DND-41 (cell line): Measurements from ENCODE around the gene FBXW5.

Experiments
- ATAC-seq: fragments of 200-7000 bp; cut with Tn5 transposase; 3 replicates; pipeline ENCODE4 v1.9.1; 2021; ENCODE audit warnings: low read depth; ENCODE audit not compliant: insufficient read depth
- DNase-seq: peaks from one replicate; pipeline ENCODE4 v3.0.0-alpha.2; 2020
- H2AFZ ChIP-seq: 2 replicates; pipeline ENCODE4 v1.6.0; 2012; ENCODE audit warnings: low read depth, low read length
- H3K27ac ChIP-seq: 2 replicates; pipeline ENCODE4 v1.5.1; 2012; ENCODE audit warnings: low read length, inconsistent platforms
- H3K27me3 ChIP-seq: fragments of 200-600 bp; sonication (generic); 2 replicates; pipeline ENCODE4 v1.6.0; 2012; ENCODE audit warnings: low read length, mild to moderate bottlenecking, inconsistent platforms; ENCODE audit not compliant: insufficient read depth, poor library complexity
- H3K36me3 ChIP-seq: 2 replicates; pipeline ENCODE4 v1.5.1; 2012; ENCODE audit warnings: low read length, inconsistent platforms; ENCODE audit not compliant: insufficient read depth
- H3K4me1 ChIP-seq: 2 replicates; pipeline ENCODE4 v1.5.1; 2012; ENCODE audit warnings: mild to moderate bottlenecking, low read length; ENCODE audit not compliant: insufficient read depth
- H3K4me2 ChIP-seq: 2 replicates; pipeline ENCODE4 v1.6.0; 2012; ENCODE audit warnings: mild to moderate bottlenecking, moderate library complexity, low read length, inconsistent platforms; ENCODE audit not compliant: insufficient read depth
- H3K4me3 ChIP-seq, 2 experiments: fragments of 200-600 bp in 1 of 2; shearing (Covaris generic) in 1 of 2; 2 replicates each; pipeline ENCODE4 v1.5.1; 2012 to 2016; ENCODE audit warnings: inconsistent platforms in 2 of 2, low read length in 2 of 2, mild to moderate bottlenecking in 2 of 2, low read depth in 1 of 2, moderate library complexity in 1 of 2
- H3K79me2 ChIP-seq: 2 replicates; pipeline ENCODE4 v1.6.0; 2012; ENCODE audit warnings: low read length, inconsistent platforms; ENCODE audit not compliant: insufficient read depth
- H3K9ac ChIP-seq: 2 replicates; pipeline ENCODE4 v1.6.0; 2012; ENCODE audit warnings: low read depth, mild to moderate bottlenecking, inconsistent platforms, low read length, moderate library complexity
- H3K9me3 ChIP-seq: 2 replicates; pipeline ENCODE4 v1.5.1; 2012; ENCODE audit warnings: low read length, moderate library complexity, mild to moderate bottlenecking, inconsistent platforms; ENCODE audit not compliant: insufficient read depth, severe bottlenecking
- H4K20me1 ChIP-seq: 2 replicates; pipeline ENCODE4 v1.6.0; 2012; ENCODE audit warnings: low read length; ENCODE audit not compliant: insufficient read depth
- CTCF ChIP-seq: IDR thresholded peaks from 2 replicates; pipeline ENCODE4 v1.5.1; 2012; ENCODE audit warnings: borderline replicate concordance, low read length, moderate library complexity, mild to moderate bottlenecking; ENCODE audit not compliant: poor library complexity, severe bottlenecking; ENCODE audit errors: extremely low read depth
- EZH2 ChIP-seq: IDR thresholded peaks from 3 replicates; pipeline ENCODE4 v1.6.1; 2012; ENCODE audit warnings: borderline replicate concordance, low read depth, mild to moderate bottlenecking, moderate library complexity, low read length, inconsistent platforms; ENCODE audit not compliant: severe bottlenecking

The FBXW5 gene

GRCh38 chr9:136983167-136983566, 38.6 kb upstream of the FBXW5 start:
- no peaks in the 10 kb centered on the region for H3K9me3 ChIP-seq
- no peaks in the 10 kb centered on the region for H3K79me2 ChIP-seq
- no peak overlapping the region for H3K27ac ChIP-seq
- no peaks in the 10 kb centered on the region for H3K27me3 ChIP-seq
- H3K4me3 ChIP-seq = no peak overlapping the region
- H3K4me2 ChIP-seq = no peak overlapping the region
- TF ChIP-seq CTCF = no peak
- TF ChIP-seq EZH2 = no peak
- H3K36me3 ChIP-seq = no peaks in the 10 kb centered on the region
- no peaks in the 10 kb centered on the region for H3K4me1 ChIP-seq
- no peaks in the 10 kb centered on the region for H4K20me1 ChIP-seq
- H3K9ac ChIP-seq = no peak overlapping the region
- no peak overlapping the region for H2AFZ ChIP-seq
- ATAC-seq (no peak), DNase-seq (no peak)

- ATAC-seq = no peak
- no peak within 1 kb of the TSS for H3K4me3 ChIP-seq
- no peaks in the 10 kb centered on the region for H3K79me2 ChIP-seq
- H3K9ac ChIP-seq = no peak within 1 kb of the TSS
- H3K27ac ChIP-seq = no peak within 1 kb of the TSS
- H3K27me3 ChIP-seq = no peaks in the 10 kb centered on the region
- H3K4me2 ChIP-seq = no peak within 1 kb of the TSS
- no peaks in the 10 kb centered on the region for H4K20me1 ChIP-seq
- TF ChIP-seq EZH2 = no peak
- no peak for TF ChIP-seq CTCF
- H3K36me3 ChIP-seq = no peaks in the 10 kb centered on the region
- no peak for DNase-seq
- no peaks in the 10 kb centered on the region for H3K4me1 ChIP-seq
- H2AFZ ChIP-seq = no peak within 1 kb of the TSS
- no peaks in the 10 kb centered on the region for H3K9me3 ChIP-seq
Measured at GRCh38 chr9:136982232-136983051, 37.9 kb upstream of the FBXW5 start, which contains the start of gene LCNL1. LCNL1 (plus strand) TSS chr9:136982993; CDS start chr9:136983587, 594 bp downstream.

- no peaks in the 10 kb centered on the region for H3K4me1 ChIP-seq
- no peak for ATAC-seq
- H3K9ac ChIP-seq = no peak overlapping the region
- no peaks in the 10 kb centered on the region for H3K27me3 ChIP-seq
- no peak overlapping the region for H3K4me3 ChIP-seq
- H3K9me3 ChIP-seq = no peaks in the 10 kb centered on the region
- no peaks in the 10 kb centered on the region for H4K20me1 ChIP-seq
- H3K79me2 ChIP-seq = no peaks in the 10 kb centered on the region
- H3K27ac ChIP-seq = no peak overlapping the region
- no peak overlapping the region for H3K4me2 ChIP-seq
- DNase-seq = no peak
- H3K36me3 ChIP-seq = no peaks in the 10 kb centered on the region
- TF ChIP-seq EZH2 = no peak
- TF ChIP-seq CTCF = no peak
- H2AFZ ChIP-seq = no peak overlapping the region
Measured at GRCh38 chr9:136981588-136982231, 37.2 kb upstream of the FBXW5 start.
